ENCODE measurements around the gene ANTKMT.
"Not testable (repeated sequence)": the region's sequence is repeated elsewhere in the genome, so short reads cannot be mapped to it uniquely, and the experiment has no call there.

The ANTKMT gene

DNA sequence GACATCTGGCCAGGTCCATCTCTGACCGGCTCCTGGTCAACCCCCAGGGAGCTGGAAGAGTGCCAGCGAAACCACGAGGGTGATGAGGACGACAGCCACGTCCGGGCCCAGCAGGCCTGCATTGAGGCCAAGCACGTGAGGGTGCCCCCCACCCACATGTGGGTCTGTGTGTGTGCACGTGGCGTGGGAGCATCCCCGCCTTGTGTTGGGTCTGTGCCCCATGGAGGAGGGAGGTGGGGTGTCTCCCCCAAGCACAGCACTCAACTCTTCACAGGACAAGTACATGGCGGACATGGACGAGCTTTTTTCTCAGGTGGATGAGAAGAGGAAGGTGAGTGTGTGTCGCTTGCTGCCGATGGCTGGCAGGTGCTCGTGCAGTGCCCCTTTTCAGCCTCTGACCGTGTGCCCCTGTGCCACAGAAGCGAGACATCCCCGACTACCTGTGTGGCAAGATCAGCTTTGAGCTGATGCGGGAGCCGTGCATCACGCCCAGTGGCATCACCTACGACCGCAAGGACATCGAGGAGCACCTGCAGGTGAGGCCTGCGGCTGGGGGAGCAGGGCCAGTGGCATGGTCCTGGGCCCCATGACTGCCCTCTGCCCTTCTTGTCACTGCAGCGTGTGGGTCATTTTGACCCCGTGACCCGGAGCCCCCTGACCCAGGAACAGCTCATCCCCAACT, 39.1 kb upstream of the ANTKMT start:
- no peak for DNase-seq (ENCODE audit: low read depth)

DNA sequence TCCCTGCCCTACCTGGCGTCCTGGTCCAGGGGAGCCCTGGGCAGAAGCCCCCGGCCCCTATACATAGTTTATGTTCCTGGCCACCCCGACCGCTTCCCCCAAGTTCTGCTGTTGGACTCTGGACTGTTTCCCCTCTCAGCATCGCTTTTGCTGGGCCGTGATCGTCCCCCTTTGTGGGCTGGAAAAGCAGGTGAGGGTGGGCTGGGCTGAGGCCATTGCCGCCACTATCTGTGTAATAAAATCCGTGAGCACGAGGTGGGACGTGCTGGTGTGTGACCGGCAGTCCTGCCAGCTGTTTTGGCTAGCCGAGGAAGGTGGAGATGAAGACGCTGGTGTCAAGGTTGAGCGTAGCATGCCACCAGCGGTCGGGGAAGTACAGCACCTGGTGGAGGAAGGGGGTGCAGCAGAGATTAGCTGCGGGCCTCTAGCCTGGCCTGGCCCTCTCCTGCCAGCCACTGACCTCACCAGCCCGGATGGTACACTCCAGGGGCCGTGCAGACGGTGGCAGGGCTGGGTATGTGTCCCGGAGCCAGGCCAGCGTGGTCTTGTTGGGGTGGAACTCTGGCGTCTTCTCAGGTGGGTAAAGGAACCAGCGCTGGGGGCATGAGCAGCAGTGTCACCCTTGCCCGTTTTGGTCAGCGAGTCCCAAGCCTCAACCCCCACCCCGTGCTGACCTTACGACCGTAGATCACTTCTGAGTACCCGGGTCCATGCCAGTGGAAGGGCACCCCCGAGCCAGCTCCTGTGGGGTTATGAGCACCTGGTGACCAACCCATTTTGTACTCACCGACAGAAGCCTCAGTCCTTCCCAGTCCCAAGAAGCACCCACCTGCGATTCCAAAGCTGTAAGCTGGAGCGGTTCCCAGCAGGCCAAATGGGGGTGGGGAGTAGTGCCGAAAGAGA, 38.2 kb upstream of the ANTKMT start:
- DNase-seq (ENCODE audit: low read depth), result no peak

GRCh38 chr16:683396-684070, 37.4 kb upstream of the ANTKMT start:
- DNase-seq (ENCODE audit: low read depth), result no peak

DNA sequence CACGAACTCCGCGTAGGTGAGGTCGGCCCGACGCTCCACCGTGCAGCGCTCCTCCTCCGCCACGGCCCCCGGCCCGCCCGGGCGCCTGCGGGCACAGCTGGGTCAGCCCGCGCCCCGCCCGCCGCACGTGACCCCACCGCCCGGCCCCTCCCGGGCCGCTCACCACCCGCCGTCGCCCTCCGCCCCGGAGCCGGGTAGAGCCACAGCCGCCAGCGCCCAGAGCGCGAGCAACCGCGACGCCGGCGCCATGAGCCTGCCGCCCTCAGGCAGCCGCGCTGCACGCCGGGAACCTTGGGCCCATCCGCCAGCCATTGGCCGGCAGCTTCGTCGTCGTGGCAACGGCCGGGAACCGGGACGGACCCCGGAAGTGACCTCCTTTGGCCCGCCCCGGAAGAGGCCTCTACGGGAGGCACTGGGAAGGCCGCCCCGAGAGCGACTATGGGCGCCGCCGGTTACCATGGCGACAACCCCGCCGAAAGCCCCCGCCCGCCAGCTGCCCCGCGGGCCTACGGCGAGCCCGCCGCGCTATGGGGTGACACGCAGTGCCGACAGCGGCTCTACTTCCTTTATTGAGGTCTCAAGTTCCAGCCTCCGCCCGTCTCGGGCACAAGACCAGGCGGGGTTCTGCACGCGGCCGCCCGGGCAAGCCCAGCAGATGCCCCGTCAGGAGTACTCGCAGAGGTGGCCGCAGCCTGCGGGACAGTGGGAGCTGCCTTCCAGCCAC, 36.7 kb upstream of the ANTKMT start, which contains the start of gene JMJD8:
Gene JMJD8, minus strand, starts transcription at position 264 of the 724 bp plus-strand sequence. Its CDS starts 15 bp downstream, at position 249.
- DNase-seq (ENCODE audit: low read depth), result peak; percentile 63

- no peak for DNase-seq (ENCODE audit: low read depth)
Measured at GRCh38 chr16:684961-685696, 35.8 kb upstream of the ANTKMT start.

GRCh38 chr16:685967-686366, 35.0 kb upstream of the ANTKMT start:
- DNase-seq (ENCODE audit: low read depth), result no peak

DNA sequence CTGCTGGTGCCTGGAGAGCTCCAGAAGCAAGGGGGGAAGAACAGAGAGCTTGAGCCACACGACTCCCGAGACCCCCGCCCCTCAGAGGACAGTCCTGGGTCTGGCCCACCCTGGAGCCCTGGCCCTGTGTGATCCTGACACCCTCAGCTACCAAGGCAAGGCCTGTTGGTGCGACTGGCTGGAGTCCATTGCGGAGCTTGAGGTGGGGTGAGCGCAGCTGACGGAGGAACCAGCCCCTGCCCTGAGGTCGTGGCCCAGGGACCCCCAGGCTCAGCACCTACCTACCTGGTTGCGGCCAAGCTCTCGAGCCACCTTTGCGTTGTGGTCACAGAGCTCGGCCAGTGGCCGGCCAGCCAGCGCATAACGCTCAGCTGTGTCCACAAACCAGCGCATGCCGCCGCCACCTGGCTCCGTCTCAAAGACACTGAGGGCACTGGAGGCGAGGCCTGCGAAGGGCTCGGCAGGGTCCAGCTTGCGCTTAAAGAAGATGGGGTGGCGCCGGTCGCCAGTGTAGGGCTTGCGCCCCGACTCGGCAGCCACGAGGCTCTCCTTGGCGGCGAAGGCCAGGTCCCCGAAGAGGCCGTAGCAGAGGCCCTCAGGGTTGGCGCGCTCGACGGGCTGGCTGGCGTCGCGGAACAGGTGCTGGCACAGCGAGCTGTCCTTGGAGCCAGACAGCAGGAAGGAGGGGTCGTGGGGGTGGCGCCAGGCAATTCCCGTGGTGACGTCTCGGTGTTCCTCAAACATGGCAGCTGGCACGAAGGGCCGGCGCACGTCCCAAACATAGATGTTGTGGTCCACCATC, 34.3 kb upstream of the ANTKMT start:
- DNase-seq (ENCODE audit: low read depth), result no peak

DNA sequence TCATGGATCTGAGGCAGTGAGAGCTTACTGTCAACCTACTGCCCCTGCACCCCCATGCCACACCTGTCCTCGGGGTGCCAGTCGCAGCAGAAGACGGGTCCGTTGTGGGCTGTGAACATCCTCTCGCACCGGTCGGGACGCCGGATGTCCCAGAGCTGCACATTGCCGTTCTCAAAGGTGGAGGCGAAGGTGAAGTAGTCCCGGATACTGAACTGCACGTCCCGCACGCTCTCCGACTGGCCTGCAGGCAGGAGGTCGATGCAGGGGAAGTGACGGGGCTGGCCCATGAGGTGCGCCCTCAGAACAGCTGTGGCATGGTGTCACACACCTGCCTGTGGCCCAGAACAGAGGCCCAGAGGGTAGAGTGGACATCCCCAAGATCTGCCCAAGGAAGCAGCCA, 33.4 kb upstream of the ANTKMT start:
- DNase-seq (ENCODE audit: low read depth), result no peak

GRCh38 chr16:689175-689897, 31.6 kb upstream of the ANTKMT start:
- DNase-seq (ENCODE audit: low read depth), result no peak

DNA sequence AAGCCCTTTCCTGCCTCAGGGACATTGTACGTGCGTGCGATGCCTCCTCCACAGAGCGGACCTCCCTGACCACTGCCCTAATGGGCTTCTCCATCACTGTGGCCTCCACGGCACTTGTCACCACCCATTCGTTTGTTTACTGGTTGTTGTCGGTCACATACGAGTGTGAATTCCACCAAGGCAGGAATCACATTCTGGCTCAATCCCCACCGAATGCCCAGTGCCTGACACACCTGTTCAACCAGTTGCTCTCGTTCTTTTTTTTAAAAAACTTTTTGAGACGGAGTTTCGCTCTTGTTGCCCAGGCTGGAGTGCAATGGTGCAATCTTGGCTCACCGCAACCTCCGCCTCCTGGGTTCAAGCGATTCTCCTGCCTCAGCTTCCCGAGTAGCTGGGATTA, 29.7 kb upstream of the ANTKMT start:
- not testable (repeated sequence) for DNase-seq (ENCODE audit: low read depth)

GRCh38 chr16:692356-693108, 28.4 kb upstream of the ANTKMT start:
- no peak for DNase-seq (ENCODE audit: low read depth)

DNA sequence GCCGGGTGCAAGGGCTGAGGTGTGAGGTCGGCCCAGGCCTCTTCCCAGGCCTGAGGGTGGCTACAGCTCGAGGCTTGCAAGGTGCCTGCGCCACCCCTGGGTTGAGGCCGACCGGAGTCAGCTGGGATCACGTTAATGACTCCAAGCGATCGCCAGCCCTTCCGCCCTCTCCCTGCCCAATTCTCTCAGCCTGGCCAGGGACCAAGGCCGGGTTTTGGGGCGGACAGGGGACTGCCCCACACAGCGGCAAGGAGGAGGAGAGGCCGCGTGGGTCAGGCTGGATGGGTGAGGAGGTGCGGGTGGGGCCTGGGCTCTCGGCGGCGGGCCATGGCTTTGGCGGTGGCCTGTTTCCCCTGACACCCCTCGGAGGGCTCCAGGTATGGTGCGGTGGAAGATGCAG, 27.6 kb upstream of the ANTKMT start:
- DNase-seq (ENCODE audit: low read depth), result no peak

- no peak for DNase-seq (ENCODE audit: low read depth)
Measured at GRCh38 chr16:693766-694165, 27.2 kb upstream of the ANTKMT start.

DNA sequence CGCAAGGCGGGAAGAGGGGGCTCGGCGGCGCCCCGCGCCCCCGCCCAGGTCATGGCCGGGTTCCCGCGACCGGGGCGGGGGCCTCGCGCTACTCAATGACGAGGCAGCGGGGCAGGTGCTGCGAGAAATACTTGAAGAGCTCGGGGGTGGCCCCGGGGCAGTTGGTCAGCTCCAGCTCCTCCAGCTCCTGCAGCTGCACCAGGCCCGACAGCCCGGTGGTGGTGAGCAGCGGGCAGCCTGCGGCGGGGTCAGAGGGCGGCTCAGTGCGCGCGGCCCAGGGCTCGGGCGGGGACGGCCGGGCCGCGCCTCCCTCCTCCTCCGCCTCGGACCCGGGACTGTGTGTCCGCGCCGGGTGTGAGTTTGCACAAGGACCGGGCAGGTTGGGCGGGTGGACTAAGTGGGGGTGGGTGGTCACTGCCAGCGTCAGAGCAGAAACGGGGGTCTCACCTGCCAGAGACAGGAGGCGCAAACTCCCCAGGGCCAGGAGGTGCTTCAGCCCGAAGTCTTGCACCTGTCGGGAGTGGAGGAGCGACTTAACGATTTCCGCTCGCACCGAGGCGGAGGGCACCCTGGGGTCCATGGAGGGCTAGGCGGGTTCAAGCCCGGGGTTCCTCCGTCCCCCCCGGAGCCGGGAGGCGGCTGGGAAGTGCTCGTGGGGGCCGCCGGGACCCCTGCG, 26.6 kb upstream of the ANTKMT start:
- DNase-seq (ENCODE audit: low read depth), result no peak

DNA sequence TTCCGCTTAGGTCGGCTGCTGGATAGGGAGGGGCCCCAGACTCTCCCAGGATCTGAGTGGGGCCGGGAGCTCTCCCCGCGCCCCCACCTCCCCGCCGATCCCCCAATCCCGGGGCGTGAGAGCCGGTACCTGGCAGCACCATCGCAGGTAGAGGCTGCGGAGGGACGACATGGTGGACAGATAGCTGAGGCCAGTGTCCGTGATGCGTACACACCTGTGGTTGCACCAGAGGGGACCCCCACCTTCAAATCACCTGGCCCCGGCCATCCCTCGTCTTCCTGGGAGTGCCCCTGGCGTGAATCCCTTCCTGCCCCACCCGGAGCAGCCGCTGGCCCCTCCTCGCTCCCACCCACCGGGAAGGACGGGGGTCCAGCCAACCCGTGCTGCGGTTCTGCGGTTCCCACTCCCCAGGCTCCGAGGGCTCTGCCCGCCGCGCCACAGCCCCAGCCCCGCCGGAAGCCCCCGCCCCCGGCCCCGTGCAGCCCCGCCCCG, 26.0 kb upstream of the ANTKMT start:
- no peak for DNase-seq (ENCODE audit: low read depth)

DNA sequence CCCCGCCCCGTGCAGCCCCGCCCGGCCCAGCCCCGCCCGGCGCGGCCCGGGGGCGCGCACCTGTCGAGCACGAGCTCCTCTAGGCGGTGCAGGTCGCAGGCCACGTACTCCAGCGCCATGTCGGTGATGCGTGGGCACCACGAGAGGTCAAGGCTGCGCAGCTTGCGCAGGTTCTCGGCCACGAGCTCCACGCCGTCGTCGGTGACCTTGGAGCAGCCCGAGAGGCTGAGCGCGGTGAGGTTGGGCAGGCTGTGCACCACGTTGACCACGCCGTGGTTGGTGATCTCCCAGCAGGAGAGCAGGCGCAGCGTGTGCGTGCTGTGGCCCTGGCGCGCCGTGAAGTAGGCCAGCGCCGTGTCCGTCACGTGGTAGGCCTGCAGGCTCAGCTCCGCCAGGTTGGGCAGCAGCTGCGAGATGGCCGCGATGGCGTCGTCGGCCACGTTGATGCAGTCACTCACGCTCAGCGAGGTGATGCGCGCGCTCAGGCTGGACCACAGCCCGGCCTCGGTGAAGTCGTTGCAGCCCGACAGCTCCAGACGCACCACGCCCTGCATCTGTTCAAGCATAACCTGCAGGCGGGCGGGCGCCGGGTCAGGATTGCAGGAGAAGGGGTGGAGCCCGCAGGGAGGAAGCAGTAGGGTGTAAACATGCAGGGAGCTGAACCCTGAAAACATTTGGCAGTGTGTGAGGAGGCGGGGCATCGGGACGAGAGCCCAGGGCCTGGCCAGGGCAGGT, 25.4 kb upstream of the ANTKMT start:
- no peak for DNase-seq (ENCODE audit: low read depth)

DNA sequence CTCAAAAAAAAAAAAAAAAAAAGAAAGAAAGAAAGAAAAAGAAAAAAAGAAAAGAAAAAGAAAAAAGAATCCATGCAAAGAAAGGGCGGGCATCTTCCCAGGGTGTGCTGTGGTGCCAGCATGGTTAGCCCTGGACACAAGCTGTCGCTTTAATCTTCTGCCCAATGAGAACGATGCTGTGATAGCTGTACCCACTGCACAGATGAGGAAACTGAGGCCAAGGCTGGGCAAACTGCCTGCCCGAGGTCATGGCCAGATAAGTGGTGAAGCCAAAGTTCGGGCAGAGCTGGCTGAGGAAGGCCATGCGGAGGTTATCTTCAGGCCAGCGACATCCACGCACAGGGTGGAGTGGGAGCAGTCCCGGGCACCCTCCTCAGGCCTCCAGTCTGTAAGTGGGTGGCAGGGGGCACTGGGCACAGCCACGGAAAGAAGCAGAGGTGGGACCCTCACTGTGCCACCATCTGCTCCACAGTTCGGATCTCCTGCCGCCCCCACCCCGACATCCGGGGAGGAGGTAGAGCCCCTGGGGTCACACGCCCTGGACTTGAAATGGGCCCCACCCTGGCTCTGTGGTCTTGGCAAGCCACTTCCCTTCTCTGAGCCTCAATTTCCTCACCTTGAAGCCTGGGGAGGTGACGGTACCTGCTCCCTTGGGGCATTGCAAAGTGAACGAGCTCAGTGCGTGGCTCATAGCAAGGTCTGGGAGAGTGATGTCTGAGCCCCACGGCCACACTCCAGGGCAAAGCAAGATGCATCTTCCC, 21.9 kb upstream of the ANTKMT start:
- no peak for DNase-seq (ENCODE audit: low read depth)

All from non-pigmented ciliary epithelial cell (primary cell).